Fibroblast of pulmonary artery (primary cell): ENCODE measurements around the gene CENPA.
"Not testable (repeated sequence)": the region's sequence is repeated elsewhere in the genome, so short reads cannot be mapped to it uniquely, and the experiment has no call there.

Experiments
- DNase-seq: peaks from one replicate; pipeline ENCODE4 v3.0.0-alpha.2; 2010; ENCODE audit warnings: low read depth
- H3K4me3 ChIP-seq: replicated peaks from 2 replicates; pipeline ENCODE4 v1.5.1; 2011; ENCODE audit warnings: low read depth, mild to moderate bottlenecking, control low read depth, low read length, moderate library complexity
- TF ChIP-seq, protein P1 (sequence below): IDR thresholded peaks from 2 replicates; pipeline ENCODE4 v1.5.1; 2011; ENCODE audit warnings: mild to moderate bottlenecking, control low read depth, low read length, inconsistent platforms; ENCODE audit errors: missing control alignments

The CENPA gene

DNA sequence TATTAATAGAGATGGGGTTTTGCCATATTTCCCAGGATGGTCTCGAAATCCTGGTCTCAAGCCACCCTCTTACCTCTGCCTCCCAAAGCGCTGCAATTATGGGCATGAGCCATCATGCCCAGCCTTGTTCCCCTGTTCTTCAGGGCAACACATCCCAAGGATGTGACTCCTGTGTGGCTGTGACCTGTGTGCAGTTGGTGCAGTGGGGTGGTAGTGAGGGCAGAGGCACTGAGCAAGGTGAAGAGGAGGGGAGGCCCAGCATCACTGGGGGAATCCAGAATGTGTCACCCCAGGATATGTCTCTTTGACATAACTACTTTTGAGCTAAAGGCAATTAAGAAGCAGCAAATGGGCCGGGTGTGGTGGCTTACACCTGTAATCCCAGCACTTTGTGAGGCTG, 23.4 kb downstream of the CENPA start:
- no peak overlapping the region for H3K4me3 ChIP-seq
- no peak for DNase-seq
- TF ChIP-seq, protein P1, sequence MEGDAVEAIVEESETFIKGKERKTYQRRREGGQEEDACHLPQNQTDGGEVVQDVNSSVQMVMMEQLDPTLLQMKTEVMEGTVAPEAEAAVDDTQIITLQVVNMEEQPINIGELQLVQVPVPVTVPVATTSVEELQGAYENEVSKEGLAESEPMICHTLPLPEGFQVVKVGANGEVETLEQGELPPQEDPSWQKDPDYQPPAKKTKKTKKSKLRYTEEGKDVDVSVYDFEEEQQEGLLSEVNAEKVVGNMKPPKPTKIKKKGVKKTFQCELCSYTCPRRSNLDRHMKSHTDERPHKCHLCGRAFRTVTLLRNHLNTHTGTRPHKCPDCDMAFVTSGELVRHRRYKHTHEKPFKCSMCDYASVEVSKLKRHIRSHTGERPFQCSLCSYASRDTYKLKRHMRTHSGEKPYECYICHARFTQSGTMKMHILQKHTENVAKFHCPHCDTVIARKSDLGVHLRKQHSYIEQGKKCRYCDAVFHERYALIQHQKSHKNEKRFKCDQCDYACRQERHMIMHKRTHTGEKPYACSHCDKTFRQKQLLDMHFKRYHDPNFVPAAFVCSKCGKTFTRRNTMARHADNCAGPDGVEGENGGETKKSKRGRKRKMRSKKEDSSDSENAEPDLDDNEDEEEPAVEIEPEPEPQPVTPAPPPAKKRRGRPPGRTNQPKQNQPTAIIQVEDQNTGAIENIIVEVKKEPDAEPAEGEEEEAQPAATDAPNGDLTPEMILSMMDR: no peak

DNA sequence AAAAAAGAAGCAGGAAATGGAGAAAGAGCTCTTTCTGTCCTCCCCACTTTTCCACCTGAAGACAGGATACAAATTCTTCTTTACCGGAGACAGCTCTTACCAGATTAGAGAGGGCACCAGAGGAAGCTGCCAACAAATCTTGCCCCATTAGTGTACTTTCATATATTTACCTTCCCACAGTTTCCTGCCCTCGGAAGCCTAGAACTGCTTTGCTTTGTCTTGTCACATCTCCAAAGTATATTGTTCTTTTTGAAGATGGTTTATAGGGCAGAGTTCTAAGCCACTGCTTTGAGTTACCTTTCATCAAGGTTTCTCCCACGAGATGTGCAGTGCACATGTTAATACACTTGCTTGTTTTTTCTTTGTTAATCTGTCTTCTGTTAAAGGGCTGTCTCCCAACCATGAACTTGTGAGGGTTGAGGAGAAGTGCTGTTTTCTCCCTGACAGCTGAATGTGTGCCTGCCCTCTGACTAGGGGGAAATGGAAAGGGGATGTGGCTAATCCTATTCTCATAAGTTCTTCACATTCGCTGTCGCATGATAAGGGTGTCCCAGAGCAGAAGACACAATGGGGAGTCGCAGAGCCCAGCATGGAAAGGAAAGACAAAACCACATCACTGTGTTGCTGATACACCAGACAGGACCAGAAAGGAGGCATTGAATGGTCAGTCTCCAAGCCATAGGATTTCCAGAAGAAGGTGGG, 24.2 kb downstream of the CENPA start:
- H3K4me3 ChIP-seq: no peak overlapping the region
- DNase-seq: no peak
- TF ChIP-seq, protein P1: no peak

DNA sequence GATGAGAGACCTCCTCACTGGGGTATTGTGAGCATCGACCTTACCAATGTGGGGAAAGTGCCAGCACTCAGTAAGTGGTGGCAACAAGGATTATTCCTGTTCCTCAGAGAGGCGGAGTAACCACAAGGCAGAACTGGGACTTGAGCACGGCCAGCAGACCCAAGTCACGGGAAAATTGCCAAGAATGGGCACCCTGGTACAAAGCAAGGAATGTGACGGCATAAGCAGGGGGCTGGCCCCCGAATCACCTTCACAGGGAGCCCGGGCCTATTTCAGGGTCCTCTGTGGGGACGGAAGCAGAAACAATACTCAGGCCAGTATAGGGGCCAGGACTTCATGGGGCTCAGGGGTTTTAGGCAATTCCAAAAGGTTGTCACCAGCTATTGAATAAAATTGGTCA, 25.4 kb downstream of the CENPA start:
- DNase-seq: no peak
- TF ChIP-seq, protein P1: no peak

DNA sequence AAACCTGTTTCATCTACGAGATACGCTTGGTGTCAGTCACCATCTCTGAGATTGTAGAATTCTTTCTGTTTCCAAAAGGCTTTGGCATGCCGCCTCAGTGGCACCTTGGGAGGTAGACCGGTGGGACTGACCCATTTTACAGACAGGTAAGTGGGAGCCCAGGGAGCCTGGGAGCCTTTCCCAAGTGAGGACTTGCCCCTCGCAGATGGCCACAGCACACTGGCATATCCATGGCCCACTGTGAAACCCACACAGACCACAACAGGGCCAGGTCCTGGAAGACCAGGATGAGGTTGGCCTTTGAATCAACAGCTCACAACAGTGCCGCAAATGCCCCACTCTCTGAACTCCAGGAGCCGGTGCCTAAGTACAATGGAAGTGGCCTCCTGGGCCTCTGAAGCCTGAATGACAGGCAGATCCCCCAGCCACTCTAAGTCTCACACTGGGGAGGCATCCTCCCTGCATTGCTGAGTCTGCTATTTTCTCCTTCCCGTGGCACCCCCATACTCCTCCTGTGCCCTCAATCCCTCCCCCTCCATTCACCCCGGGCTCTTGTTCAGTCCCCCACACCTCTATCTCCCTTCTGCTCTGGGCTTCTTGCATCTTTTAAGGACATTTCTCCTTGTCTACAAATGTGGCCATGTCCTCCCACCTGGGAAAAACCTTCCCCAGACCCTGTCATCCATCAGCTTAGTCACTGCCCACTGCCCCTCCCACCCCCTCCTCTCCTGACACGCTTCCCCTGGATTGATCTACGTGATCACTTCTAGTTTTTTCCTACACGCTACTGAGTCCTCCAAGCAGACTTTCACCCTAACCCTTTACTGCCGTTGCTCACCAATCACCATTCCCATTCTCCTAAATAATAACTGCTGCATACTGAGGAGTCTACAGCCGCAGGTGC, 26.2 kb downstream of the CENPA start:
- DNase-seq: no peak
- H3K4me3 ChIP-seq: no peak overlapping the region
- TF ChIP-seq, protein P1: no peak

More for the DNA sequence above, 25.4 kb downstream of the CENPA start:
- no peak overlapping the region for H3K4me3 ChIP-seq

DNA sequence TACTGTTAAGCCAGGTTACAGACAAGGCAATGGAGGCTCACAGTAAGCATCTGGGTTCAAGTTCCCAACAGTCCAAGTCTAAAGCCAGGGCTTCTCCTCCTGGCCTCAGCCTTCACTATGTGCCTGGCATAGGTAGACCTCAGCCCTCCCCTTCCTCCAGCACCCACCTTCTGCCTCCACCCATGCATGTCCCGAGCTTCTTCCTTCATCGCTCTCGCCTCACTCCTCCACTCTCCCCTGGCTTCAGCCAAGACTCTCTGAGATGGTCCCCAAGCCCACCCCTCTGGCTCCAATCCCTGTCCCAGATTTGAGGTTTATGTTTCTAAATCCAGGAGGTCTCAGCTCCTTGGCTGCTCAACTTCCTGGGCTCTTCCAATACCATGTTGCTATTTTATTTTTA, 26.9 kb downstream of the CENPA start:
- TF ChIP-seq, protein P1: no peak
- H3K4me3 ChIP-seq: no peak overlapping the region
- no peak for DNase-seq

DNA sequence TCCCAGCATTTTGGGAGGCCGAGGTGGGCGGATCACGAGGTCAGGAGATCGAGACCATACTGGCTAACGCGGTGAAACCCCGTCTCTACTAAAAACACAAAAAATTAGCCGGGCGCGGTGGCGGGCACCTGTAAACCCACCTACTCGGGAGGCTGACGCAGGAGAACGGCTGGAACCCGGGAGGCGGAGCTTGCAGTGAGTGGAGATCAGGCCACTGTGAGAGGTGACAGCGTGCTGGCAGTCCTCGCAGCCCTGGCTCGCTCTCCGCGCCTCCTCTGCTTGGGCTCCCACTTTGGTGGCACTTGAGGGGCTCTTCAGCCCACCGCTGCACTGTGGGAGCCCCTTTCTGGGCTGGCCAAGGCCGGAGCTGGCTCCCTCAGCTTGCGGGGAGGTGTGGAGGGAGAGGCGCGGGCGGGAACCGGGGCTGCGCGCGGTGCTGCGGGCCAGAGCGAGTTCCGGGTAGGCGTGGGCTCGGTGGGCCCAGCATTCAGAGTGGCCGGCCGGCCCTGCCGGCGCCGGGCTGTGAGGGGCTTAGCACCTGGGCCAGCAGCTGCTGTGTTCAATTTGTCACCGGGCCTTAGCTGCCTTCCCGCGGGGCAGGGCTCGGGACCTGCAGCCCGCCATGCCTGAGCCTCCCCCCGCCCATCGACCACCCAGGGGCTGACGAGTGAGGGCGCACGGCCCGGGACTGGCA, 28.4 kb downstream of the CENPA start:
- not testable (repeated sequence) for H3K4me3 ChIP-seq, DNase-seq

DNA sequence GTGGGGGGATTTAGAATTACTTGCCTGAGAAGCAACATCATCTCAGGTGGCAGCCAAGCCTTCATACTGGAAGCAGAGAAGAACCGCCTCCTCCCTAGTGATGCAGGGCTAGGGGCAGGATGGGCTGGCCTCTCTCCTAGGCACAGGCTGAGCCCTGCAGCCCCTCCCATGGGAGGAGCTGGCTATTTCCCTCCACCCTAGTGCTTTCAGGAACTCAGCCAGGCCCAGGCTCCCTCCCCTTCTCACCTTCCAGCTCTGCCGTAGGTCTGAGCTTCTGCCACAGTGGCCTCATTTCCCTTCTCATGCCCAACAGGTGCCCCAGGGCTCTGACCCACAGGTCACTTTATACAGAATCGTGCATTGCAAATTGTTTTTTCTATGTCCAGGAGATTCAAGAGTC, 31.0 kb downstream of the CENPA start:
- H3K4me3 ChIP-seq: no peak overlapping the region
- TF ChIP-seq, protein P1: no peak
- no peak for DNase-seq
